ENCODE results near the gene NUAK2. TPM values are rescaled to one million over a fixed set of nuclear protein-coding genes. Genes with fewer than 3 reads are reported as not detected.

The NUAK2 gene
- total RNA-seq, 1 donor from 2014 or later = 17.7 TPM

DNA sequence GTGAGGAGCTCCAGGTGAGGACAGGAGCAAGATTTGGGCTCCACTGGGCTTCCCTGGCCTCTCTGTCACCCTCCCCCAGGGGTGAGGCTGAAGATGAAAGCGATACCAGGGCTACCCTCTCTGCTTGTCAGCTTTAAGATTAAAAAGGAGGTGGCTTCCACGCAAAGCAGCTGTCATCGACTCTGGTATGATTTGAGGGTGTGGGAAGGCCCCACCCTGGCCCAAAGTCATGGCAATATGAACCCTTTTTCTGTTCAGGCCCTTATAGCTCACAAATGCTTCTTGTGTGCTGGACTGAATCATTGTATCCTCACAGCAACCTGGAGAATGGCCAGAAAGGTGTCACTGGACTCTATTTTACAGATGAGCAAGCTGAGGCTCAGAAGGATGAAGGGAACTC, 41.6 kb downstream of the NUAK2 start:
- DNase-seq (ENCODE audit: extremely low read depth, low read depth, low spot score) = no peak

DNA sequence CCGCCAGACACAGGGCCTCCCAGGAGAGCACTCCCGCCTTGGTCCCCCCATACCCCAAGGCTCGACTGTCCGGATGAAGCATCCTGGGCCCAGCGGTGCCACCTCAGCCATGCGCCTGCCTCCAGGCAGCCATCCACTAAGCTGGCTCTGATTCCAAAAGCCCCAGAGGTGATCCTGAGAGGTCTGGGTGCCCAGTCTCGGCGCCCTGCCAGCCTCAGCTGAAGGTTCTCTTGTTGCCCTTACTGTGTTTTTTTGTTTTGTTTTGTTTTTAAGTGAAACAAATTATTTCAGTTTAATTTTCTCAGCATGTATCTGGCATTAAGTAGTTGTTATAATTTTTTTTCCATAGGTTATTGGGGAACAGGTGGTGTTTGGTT, 44.9 kb downstream of the NUAK2 start:
- DNase-seq (ENCODE audit: extremely low read depth, low read depth, low spot score) = no peak

DNA sequence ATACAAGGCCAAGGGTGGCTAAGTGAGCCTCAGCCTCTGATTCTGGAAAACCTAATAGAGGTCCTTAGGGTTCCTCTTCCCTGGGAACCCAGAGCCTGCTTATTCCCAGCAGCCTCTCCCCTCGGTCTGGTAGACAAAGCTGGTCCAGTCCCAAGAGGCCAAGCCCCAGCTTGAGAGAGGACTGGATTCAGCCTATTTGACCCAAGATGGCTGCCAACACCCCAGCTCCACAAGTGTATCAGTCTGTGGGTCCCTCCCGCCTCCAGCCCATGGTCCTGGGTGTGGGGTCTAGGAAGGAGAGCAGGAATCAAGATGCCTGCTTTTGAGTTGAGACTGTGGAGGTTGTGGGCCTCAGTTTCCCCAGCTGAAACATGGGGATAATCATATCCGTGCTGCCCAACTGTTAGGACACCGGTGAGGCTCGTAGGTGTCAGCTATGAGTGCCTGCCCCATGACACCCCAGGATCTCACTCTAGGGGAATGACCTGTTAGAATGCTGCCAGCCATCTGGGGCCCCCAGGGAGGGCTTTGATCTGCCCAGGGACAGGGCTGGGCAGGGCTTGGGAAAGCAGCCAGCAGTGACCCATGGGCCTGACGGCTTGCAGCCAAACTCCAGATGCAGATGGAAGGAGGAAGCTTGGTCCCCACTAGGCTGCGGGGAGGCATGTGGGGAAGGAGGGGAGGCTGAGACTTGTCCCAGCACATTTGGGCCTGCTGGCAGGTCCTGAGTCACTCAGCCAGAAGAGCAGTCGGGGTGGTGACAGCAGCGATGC, 45.4 kb downstream of the NUAK2 start:
- DNase-seq (ENCODE audit: extremely low read depth, low read depth, low spot score) = no peak

DNA sequence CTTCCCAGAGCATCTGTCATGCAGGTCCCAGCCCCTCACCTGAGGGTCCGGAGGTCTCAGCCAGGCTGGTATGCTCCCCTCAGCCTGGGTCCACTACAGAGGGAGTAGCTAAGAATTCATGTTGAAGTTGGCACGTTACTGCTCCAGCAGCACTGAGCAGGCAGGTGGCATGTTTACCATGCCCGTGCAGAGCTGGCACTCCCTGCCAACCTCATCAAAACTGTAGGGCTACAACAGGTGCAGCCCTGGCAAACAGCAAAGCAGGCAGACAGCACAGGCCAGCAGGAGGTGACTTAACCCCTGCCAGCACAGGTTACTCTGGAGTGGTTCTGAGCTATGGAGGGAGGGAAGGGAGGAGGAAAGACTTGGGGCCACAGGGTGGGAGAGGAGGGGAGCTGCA, 46.4 kb downstream of the NUAK2 start:
- DNase-seq (ENCODE audit: extremely low read depth, low read depth, low spot score) = no peak

DNA sequence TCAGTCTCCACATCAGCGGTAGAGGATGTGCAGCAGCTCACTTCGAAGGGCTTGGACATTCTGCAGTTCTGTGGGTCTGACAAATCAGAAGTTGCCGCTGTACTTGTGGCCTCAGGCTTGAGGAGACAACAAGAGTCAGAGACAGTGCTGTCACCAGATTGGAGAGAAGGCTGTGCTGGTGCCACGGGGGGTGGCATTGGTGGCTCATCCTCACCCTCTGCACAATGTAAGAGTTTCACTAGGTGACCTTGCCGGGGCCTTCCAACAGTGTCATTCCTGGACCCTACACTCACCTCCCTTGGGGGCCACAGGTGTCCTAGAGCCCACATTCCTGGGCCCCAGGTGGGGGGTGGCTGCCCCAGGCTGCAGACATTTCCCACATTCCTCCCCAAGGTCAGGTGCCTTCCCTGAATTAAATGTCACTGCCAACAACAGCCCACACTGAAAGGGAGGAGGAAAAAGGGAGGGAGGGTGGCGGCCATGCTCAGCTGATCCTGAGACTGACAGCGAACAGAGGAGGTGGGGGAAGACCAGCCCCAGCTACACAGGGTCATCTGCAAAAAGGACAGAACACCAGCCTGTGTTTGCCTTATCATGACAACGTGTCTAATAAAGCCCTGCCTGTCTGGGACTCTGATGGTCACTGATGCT, 47.4 kb downstream of the NUAK2 start:
- no peak for DNase-seq (ENCODE audit: extremely low read depth, low read depth, low spot score)

DNA sequence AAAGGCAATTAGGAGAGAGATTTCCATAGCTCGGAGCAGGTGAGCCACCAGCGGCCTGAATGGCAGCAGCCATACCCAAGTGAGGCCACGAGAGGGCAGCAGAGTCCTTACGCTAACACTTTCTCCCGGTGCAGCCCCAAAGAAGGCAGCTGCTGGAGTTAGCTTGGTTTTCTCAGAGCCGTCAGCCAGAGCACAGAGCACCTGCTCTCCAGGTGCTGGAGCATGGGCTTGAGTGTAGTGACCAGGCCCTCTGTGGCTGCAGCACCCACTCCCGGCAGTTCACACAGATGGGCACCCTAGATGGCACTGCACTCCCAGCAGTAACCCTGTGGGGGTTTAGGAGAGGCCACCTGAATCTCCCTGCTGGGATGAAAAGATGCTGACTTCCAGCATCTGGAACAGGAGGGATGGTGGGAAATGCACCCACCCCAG, 48.0 kb downstream of the NUAK2 start:
- no peak for DNase-seq (ENCODE audit: extremely low read depth, low read depth, low spot score)

DNA sequence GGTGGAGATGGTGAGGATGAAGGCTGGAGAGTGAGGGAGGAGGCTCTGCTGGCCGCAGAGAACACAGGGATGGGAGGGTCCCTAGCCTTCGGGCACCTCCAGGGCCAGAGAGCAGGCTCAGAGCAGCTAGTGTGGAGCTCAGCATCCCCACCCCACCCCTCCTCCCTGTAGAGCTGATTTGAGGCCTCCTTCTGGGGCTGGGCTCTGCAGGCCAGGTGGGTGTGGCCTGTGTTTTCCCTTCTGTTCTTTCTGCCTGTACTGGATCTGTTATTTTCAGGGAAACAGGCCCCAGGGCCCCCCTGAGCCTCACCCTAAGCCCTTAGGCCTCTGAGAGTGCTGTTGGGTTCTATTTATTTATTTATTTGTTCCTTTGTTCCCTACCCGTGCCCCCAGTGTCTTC, 49.0 kb downstream of the NUAK2 start:
- no peak for DNase-seq (ENCODE audit: extremely low read depth, low read depth, low spot score)

DNA sequence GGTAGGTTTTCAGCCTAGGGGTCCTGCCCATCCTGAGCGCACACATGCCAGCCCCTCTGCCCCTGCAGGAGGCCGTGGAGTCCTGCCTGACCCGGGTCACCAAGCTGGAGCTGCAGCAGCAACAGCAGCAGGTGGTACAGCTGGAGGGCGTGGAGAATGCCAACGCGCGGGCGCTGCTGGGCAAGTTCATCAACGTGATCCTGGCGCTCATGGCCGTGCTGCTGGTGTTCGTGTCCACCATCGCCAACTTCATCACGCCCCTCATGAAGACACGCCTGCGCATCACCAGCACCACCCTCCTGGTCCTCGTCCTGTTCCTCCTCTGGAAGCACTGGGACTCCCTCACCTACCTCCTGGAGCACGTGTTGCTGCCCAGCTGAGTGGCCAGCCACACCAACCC, 49.8 kb downstream of the NUAK2 start:
- no peak for DNase-seq (ENCODE audit: extremely low read depth, low read depth, low spot score)

DNA sequence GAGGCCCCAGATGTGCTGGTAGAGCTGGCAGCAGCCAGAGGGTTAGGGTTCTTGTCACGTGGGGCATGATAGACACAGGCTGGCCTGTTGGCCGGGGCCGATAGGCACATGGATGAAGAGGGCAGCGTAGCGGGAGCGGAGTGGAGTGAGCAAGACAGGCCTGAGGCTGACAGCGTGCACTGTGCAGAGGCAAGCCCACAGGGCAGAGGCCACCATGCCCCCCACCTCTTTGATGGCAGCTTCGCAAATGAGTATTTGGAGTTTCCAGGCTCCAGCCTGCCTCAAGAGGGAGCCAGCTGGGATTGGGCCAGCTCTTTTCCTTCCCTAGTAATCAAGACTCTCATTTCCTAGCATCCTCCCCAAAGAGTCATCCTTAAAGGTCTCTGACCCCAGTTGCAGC, 50.3 kb downstream of the NUAK2 start:
- DNase-seq (ENCODE audit: extremely low read depth, low read depth, low spot score) = no peak

DNA sequence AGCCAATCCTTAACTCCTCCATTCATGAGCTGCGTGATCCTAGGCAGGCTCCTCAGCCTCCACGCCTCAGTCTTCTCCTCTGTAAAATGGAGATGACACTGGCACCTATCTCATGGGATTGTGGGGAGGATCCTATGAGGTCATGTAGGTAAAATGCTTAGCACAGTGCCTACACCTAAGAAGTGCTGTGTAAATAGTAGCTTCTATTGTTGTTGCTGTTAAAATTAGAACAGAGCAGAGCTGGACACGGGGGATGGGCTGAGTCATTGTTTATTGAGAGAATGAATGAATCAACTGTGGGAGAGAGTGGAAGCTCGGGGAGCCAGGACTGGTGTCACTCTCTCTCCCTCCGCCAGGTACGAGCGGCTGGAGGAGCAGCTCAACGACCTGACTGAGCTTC, 50.8 kb downstream of the NUAK2 start:
- DNase-seq (ENCODE audit: extremely low read depth, low read depth, low spot score) = no peak

DNA sequence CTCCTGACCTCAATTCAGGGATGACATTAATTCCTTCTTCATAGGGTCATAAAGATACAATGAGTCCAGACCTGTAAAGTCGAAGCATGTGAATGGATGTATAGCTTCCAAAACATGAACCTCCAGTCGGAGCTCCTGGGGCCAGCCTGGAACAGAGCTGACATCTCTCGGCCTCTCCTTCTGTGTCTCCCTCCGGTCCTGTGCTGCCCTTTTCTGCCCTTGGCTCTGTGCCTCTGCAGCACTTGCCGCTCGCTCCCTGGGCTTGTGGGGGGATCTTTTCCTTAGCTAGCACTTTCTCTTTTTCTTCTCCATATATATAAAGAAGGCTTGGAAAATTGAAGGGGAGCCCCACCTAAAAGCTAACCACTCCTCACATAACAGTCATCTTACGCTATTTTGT, 51.3 kb downstream of the NUAK2 start:
- DNase-seq (ENCODE audit: extremely low read depth, low read depth, low spot score) = no peak

DNA sequence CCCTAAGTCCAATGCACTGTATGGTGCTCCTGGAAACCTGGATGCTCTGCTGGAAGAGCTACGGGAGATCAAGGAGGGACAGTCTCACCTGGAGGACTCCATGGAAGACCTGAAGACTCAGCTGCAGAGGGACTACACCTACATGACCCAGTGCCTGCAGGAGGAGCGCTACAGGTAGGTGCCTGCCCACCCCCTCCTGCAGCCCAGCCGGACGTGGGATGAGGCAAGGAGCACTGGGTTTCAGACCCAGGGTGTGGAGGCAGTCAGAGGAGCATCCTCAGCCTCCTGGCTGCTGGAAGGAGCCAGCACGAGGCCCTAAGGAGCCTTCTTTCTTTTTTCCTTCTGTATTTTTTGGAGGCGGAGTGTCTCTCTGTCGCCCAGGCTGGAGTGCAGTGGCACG, 51.8 kb downstream of the NUAK2 start:
- DNase-seq (ENCODE audit: extremely low read depth, low read depth, low spot score) = no peak

DNA sequence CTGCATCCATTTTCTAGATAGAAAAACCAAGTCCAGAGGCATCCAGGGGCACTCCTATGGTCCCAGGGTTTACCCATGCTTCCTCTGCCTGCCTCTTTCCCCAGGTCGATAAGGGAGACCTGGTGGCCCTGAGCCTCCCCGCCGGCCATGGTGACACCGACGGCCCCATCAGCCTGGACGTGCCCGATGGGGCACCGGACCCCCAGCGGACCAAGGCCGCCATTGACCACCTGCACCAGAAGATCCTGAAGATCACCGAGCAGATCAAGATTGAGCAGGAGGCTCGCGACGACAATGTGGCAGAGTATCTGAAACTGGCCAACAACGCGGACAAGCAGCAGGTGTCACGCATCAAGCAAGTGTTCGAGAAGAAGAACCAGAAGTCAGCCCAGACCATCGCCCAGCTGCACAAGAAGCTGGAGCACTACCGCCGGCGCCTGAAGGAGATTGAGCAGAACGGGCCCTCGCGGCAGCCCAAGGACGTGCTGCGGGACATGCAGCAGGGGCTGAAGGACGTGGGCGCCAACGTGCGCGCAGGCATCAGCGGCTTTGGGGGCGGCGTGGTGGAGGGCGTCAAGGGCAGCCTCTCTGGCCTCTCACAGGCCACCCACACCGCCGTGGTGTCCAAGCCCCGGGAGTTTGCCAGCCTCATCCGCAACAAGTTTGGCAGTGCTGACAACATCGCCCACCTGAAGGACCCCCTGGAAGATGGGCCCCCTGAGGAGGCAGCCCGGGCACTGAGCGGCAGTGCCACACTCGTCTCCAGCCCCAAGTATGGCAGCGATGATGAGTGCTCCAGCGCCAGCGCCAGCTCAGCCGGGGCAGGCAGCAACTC, 52.5 kb downstream of the NUAK2 start:
- DNase-seq (ENCODE audit: extremely low read depth, low read depth, low spot score) = no peak

DNA sequence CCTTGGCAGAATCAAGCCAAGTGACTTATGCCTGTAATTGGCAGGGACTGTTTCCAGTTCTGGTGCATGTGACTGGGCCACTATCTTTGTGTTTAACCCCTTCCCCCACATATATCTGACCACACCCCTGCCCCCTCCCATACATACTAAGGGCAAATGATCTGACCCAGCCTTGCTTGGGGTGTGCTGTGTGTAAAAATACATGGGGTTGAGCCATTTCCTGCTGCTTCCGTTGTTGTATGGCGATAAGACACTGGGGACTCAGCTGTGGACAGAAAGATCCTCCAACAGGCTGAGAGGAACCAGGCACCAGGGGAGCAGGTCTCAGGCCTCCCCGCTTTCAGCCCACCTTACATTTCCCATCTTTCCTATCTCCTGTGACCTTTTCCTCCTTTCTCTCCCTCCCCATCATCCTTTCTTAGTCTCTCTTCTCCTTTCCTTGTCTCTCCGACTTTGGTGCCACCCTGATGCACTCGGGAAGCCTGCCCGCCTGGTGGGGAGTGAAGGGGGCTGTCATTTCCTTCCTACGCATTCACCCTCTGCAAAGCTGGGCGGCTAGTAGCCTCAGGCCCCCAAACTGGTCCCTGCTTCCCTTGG, 54.1 kb downstream of the NUAK2 start:
- no peak for DNase-seq (ENCODE audit: extremely low read depth, low read depth, low spot score)

DNA sequence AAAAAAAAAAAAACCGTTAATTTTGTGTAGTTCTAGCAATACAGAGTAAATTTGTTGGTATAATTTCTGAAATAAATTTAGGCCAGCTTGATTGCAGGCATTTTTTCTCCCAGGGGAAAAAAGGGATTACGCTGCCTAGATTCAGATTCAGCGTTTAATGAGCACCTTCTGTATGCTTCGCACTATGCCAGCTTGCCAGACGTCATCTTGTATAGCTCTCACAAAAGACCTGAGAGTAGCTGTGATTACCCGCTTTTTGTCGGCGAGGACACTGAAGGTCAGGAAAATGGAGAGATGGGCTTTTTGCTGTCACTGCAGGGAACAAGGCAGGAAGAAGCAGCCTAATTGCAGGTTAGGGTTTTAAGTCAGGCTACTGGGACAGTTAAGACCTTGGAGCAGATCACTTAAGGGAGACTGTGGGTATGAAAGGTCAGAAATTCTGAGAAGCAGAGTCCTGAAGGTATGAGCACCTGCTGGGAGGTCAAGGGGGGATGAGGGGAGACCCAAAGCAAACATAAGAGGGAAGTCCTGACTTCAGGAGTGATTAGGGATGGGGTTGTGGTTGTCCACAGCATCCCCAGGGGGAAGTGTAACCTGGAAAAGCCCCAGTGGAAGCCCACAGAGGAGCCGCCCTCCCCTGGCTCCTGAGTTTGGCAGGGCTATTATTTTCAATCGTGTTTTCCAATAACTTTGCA, 54.8 kb downstream of the NUAK2 start:
- DNase-seq (ENCODE audit: extremely low read depth, low read depth, low spot score) = no peak

DNA sequence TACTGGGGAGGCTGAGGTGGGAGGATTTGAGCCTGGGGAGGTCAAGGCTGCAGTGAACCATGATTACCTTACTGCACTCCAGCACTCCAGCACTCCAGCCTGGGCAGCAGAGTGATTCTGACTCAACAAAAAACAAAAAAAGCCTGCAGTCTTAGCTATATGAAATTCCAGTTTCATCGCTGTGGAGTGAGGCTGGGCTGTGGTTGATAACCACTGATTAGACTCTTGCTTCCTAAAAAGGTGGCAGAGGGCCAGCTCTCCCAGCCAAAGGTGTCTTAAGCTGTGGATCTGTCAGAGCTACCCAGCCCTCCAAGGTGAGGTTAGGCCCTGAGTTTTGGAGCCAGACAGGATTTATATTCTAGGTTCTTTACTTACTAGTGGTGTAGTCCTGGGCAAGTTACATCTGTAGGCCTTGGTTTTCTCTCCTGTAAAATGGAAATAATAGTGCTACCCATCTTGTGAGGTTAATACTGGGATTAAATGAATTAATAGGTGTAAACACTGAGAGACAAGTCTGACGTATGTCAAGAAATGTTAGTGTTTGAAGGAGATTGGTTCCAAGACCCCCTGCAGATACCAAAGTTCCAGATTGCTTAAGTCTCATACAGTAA, 57.9 kb downstream of the NUAK2 start:
- DNase-seq (ENCODE audit: extremely low read depth, low read depth, low spot score) = no peak

DNA sequence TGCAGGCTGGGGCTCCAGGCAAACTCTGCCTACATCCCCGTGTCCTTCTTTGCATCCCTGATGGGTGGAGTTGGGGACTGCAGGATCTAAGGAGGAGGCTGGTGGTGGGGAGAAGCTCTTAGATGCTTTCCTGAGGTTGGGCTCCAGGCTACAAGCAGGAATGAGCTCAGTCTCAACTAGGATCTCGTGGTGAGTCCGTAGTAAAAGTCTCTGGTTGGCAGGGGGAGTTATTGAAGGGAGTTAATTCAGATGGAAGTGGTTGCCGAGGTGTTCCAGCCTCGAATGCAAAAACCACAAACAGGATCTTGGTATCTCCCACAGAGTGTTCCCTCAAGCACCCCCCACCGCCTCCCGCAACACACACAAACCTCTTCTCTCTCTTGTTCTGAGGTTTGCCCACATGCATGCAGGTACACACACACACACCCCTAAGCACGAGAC, 58.8 kb downstream of the NUAK2 start:
- DNase-seq (ENCODE audit: extremely low read depth, low read depth, low spot score) = no peak

DNA sequence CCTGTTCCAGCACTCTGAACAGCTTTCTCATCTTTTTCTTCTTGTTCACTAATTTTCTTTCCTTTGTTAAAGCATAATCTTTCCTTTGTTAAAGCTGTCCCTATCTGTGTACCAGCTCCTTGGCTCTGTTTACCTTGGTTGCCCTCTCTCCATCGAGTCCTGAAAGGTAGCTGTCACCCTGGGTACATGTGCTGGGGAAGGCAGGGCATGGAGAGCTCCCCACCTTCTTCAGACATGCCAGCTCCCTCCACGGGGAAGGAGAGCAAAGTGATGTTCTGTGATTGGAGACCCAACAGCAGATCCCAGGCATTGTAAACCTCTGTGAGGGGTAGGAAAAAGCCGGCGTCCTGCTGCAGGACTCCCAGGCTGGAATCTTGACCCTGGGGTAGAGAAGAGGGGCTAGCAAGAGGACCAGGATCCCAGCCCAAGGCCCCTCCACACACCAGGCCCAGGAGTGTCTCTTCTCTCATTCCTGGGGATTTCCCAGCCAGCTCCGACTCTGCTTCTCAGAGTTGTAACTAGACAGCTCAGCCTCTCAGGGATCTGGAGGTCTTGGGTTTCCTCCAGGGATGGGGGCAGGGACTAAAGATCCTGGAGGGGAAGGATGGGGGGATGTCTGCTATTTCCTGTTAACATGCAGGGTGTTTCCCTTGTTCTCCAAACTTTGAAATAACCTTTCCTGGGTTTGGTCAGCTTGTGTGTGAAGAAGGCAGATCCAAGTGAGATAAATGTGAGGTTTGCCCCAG, 59.4 kb downstream of the NUAK2 start:
- no peak for DNase-seq (ENCODE audit: extremely low read depth, low read depth, low spot score)

DNA sequence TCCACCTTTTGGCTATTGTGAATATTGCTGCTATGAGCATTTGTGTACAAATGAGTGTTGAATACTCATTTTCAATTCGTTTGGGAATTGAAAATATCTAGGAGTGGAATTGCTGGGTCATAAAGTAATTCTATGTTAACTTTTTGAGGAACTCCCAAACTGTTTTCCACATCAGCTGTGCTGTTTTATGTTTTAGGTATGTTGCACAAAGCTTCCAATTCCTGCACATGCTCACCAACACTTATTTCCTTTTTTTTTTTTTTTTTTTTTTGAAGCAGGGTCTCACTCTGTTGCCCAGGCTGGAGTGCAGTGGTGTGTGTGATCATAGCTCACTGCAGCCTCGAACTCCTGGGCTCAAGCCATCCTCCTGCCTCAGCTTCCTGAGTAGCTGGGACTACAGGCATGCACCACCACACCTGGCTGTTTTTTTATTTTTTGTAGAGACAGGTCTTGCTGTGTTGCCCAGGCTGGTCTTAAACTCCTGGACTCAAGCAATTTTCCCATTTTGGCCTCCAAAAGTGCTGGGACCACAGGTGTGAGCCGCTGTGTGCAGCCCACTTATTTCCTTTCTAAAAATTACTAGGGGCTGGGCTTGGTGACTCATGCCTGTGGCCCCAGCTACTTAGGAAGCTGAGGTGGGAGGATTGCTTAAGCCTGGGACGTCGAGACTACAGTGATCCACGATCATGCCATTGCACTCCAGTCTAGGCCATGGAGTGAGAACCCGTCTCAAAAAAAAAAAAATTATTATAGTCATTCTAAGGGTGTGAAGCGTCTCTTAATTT, 60.4 kb downstream of the NUAK2 start:
- no peak for DNase-seq (ENCODE audit: extremely low read depth, low read depth, low spot score)

All from glomerular endothelial cell (primary cell).